GM12864 (cell line): ENCODE data around the gene MPI.
A peak's percentile ranks its signal among the peaks of the same experiment; 100 is the strongest.

ENCODE experiments used
- DNase-seq: peaks from one replicate; pipeline ENCODE4 v3.0.0-alpha.2; 2011; ENCODE audit warnings: low read depth
- H3K4me3 ChIP-seq: 2 replicates; pipeline ENCODE4 v1.5.1; 2011; ENCODE audit warnings: mild to moderate bottlenecking, low read depth, low read length, control low read depth
- TF ChIP-seq, protein P1 (sequence below): IDR thresholded peaks from 2 replicates; pipeline ENCODE4 v1.5.1; 2011; ENCODE audit warnings: low read depth, mild to moderate bottlenecking, moderate library complexity, low read length, control low read depth, inconsistent platforms; ENCODE audit errors: missing control alignments

The MPI gene

DNA sequence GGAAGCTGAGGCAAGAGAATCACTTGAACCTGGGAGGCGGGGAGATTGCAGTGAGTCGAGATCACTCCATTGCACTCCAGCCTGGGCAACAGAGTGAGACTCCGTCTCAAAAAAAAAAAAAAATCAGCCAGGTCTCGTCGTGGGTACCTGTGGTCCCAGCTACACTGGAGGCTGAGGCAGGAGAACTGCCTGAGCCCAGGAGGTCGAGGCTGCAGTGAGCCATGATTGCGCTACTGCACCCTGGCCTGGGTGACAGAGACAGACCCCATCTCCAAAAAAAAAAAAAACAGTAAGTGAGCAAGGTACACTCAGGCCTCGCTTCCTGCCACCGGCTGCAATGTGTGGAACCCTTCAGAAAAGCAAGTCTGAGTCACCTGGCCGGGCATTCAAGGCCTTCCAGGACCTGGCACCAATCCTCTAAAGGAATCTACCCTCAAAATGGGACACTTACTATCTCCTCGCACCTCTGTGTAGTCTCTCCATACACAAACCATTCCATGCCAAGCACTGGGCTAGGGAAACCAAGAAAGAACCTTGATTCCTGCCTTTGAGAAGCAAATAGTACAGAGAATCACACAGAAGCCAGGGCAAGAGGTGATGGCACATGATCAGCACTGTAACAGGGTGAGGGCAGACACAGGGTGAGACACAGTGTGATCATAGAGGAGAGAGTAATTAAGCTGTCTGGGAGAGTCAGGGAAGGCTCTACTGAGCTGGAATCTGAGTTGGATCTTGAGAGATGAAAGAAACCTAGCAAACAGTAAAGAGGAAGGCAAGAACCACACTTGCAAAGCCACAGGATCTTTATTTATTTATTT lies 26.4 kb upstream of the MPI start:
- DNase-seq: no peak
- no peak overlapping the region for H3K4me3 ChIP-seq
- TF ChIP-seq, protein P1, sequence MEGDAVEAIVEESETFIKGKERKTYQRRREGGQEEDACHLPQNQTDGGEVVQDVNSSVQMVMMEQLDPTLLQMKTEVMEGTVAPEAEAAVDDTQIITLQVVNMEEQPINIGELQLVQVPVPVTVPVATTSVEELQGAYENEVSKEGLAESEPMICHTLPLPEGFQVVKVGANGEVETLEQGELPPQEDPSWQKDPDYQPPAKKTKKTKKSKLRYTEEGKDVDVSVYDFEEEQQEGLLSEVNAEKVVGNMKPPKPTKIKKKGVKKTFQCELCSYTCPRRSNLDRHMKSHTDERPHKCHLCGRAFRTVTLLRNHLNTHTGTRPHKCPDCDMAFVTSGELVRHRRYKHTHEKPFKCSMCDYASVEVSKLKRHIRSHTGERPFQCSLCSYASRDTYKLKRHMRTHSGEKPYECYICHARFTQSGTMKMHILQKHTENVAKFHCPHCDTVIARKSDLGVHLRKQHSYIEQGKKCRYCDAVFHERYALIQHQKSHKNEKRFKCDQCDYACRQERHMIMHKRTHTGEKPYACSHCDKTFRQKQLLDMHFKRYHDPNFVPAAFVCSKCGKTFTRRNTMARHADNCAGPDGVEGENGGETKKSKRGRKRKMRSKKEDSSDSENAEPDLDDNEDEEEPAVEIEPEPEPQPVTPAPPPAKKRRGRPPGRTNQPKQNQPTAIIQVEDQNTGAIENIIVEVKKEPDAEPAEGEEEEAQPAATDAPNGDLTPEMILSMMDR: no peak

DNA sequence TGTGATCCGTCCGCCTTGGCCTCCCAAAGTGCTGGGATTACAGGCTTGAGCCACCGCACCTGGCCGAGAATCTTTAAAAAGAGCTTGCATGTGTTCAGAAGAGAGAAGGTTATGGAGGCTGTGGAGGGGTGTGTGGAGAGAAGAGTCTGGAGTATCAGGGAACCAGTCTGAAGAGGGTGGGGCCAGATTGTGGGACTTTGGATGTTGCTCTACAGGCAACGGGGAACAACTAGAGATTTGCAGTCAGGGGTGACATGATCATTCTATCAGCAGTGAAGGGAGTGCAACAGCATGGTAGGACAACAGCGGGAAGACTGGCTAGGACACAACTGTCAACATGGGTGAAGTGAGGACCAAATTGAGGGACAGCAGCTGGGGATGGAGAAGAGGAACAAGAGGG lies 25.5 kb upstream of the MPI start:
- no peak for DNase-seq
- TF ChIP-seq, protein P1: no peak
- H3K4me3 ChIP-seq: no peak overlapping the region

- H3K4me3 ChIP-seq: no peak overlapping the region
- DNase-seq: no peak
- TF ChIP-seq, protein P1: no peak
Observed at GRCh38 chr15:74865316-74865715, 24.5 kb upstream of the MPI start.

GRCh38 chr15:74866090-74866489 lies 23.8 kb upstream of the MPI start:
- no peak for DNase-seq
- H3K4me3 ChIP-seq: no peak overlapping the region
- TF ChIP-seq, protein P1: no peak

DNA sequence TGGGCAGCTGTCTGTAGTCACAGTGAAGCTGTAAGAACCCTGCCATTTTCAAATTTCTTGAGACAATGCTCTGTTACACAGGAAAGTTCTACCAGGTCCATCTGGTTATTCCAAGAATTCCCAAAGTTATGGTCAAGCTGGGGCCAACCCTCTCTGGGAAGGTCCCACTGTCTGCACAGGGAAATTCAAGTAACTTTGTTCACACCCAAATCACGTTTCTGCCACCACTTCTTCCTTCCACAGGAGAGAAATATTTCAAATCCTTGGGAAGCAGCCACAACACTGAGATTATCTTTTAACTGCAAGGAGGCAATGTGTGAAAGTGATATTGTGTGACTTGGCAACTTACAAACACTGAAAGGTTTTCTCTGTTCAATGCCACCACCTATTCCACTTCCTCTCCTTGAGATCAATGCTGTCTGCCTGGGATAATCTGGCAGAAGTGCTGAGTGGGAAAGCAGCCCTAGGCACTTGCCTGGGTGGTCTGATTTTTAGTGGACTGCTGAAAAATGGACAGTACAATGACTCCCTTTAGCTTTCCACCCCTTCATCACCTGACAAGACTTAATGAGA lies 22.3 kb upstream of the MPI start:
- DNase-seq: no peak
- H3K4me3 ChIP-seq: no peak overlapping the region
- TF ChIP-seq, protein P1: no peak

- no peak overlapping the region for H3K4me3 ChIP-seq
- TF ChIP-seq, protein P1: no peak
- no peak for DNase-seq
Observed at GRCh38 chr15:74868059-74868458, 21.8 kb upstream of the MPI start.

GRCh38 chr15:74869372-74869725 lies 20.5 kb upstream of the MPI start:
- H3K4me3 ChIP-seq: peak overlapping the region; percentile 24; the same call in 1 of the 2 replicates
- TF ChIP-seq, protein P1: no peak
- no peak for DNase-seq
